Mucosa of descending colon (tissue), 3 donors: ENCODE data around the gene GABBR2. TPM values are rescaled to one million over a fixed set of nuclear protein-coding genes. Genes with fewer than 3 reads are reported as not detected.

ENCODE experiments used
- ATAC-seq: fragments of 200-7000 bp; cut with Tn5 transposase; one replicate; pipeline ENCODE4 v1.9.1; 2020; ENCODE audit warnings: mild to moderate bottlenecking, moderate library complexity
- DNase-seq, 3 donors: peaks; one replicate each; pipeline ENCODE4 v3.0.0-alpha.2; 2020
- H3K36me3 ChIP-seq: fragments of 200-600 bp; one replicate; pipeline ENCODE4 v1.8.0; 2021; ENCODE audit warnings: low read depth, mild to moderate bottlenecking
- H3K4me1 ChIP-seq: fragments of 200-600 bp; one replicate; pipeline ENCODE4 v1.8.0; 2021; ENCODE audit warnings: low read depth, mild to moderate bottlenecking
- H3K4me3 ChIP-seq: fragments of 200-600 bp; one replicate; pipeline ENCODE4 v1.8.0; 2021; ENCODE audit warnings: mild to moderate bottlenecking
- H3K9me3 ChIP-seq: fragments of 200-600 bp; one replicate; pipeline ENCODE4 v1.8.0; 2021; ENCODE audit warnings: mild to moderate bottlenecking
- intact Hi-C, 2 donors: fragments of 100-400 bp; cut with DNase I in 1 of 2; cut with micrococcal nuclease in 1 of 2; formaldehyde crosslinking; loops; one replicate each; pipeline versions ENCODE4 v1.11.0 to v1.11.1; 2022; cut with DNase I, micrococcal nuclease
- total RNA-seq, 3 donors: library from RNA; stranded (reverse); fragmentation: NEBNext Ultra II Directional in 2 of 3; extraction: Animal tissue kit (Norgen Biotek cat#: 25700) in 2 of 3; gene quantifications; one replicate each; pipeline versions ENCODE4 v1.2.1 to v1.2.4, GENCODE V29; 2021 to 2023
- TF ChIP-seq, protein P1 (sequence below): fragments of 200-600 bp; IDR thresholded peaks from one replicate; pipeline ENCODE4 v1.8.0; 2022; ENCODE audit warnings: antibody characterized with exemption, mild to moderate bottlenecking
- donor health status: DM: no; HTN: no; CAD: no; lungs with moderate emphysema.
- donor health status: DM: no; HTN: no; CAD: no.
- donor health status: DM: no; HTN: yes; CAD: no.

GABBR2 gene
- total RNA-seq, 3 donors from 2014 or later: 0.35 TPM; not detected in 2

DNA sequence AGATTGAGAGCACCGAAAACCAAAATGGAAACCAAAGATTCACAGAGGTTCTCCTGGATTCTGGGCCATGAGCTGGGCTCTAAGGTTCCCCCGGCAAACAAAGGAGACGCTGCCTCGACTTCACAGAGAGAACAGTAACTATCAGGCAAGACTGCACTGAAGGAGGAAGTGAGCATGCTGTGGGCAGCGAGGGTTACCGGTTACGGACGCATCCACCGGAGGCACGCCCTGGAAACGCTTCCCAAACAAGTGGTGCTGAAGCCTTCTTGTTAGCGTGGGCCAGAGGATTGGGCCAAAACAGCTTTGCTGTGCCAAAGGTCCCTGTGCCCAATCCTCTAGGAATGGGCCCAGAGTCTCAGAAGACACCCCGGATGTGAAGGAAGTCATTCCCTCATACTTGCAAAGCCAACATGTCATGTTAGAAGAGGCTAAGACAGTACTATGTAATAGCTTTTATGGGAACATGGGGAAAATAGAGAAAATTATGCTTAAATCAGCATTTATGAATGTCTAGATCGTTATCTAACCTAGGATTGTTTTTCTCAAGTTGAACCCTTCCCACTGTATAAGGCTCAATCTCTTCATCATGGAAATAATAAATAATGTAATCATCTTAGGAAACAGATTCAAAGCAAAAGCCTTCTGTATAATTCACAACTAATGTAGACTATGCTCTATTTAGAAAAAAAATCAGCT lies 145.4 kb downstream of the GABBR2 start:
- TF ChIP-seq, protein P1, sequence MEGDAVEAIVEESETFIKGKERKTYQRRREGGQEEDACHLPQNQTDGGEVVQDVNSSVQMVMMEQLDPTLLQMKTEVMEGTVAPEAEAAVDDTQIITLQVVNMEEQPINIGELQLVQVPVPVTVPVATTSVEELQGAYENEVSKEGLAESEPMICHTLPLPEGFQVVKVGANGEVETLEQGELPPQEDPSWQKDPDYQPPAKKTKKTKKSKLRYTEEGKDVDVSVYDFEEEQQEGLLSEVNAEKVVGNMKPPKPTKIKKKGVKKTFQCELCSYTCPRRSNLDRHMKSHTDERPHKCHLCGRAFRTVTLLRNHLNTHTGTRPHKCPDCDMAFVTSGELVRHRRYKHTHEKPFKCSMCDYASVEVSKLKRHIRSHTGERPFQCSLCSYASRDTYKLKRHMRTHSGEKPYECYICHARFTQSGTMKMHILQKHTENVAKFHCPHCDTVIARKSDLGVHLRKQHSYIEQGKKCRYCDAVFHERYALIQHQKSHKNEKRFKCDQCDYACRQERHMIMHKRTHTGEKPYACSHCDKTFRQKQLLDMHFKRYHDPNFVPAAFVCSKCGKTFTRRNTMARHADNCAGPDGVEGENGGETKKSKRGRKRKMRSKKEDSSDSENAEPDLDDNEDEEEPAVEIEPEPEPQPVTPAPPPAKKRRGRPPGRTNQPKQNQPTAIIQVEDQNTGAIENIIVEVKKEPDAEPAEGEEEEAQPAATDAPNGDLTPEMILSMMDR: no peak
- no peak for DNase-seq
- intact Hi-C loops: no loop called here

DNA sequence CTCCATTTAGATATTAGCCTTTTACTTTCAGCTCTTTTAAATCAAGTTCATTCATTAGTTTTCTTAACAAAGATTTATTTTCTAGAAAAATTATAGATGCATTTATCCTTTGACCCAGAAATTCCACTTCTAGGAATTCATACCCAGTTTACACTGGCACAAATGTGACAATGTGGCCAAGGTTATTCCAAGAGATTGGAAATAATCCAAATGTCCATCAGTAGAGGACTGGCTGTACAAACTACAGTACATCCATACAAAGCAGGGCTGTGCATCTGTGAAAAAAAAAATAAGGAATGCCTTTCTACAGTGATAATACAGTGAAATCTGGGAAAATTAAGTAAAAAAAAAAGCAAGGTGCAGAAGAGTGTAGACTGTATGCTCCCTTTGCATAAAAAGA lies 149.2 kb downstream of the GABBR2 start:
- TF ChIP-seq, protein P1: no peak
- intact Hi-C loops: no loop called here
- DNase-seq: no peak

More for the DNA sequence above, 145.4 kb downstream of the GABBR2 start:
- Histone ChIP-seq H3K4me1 (no peaks in the 10 kb centered on the region), H3K9me3 (no peaks in the 10 kb centered on the region), H3K4me3 (no peak overlapping the region), H3K36me3 (no peaks in the 10 kb centered on the region)
- ATAC-seq: no peak

GRCh38 chr9:98558575-98558974 lies 150.2 kb downstream of the GABBR2 start:
- no peak for ATAC-seq
- H3K4me1 ChIP-seq: no peaks in the 10 kb centered on the region
- TF ChIP-seq, protein P1: no peak
- no peak overlapping the region for H3K4me3 ChIP-seq
- H3K9me3 ChIP-seq: no peaks in the 10 kb centered on the region
- DNase-seq: no peak
- intact Hi-C loops: no loop called here
- no peaks in the 10 kb centered on the region for H3K36me3 ChIP-seq

More for the DNA sequence above, 149.2 kb downstream of the GABBR2 start:
- Histone ChIP-seq H3K4me1 (no peaks in the 10 kb centered on the region), H3K36me3 (no peaks in the 10 kb centered on the region), H3K9me3 (no peaks in the 10 kb centered on the region), H3K4me3 (no peak overlapping the region)
- ATAC-seq: no peak

DNA sequence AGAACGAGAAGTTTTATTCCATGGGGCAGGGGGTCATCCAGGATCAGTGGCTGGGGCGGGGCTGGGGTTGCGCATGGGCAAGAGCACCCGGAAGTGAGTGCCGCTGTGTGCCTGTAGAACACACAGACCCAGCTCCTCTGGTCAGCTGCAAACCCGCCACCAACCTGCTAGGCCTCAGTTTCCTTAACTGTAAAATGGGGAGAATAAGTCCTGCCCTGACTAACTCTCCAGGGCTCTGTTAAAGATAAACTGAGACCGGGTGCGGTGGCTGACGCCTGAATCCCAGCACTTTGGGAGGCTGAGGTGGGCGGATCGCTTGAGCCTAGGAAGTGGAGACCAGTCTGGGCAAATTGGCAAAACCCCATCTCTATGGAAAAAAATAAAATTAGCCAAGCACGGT lies 152.2 kb downstream of the GABBR2 start:
- DNase-seq (no peak), ATAC-seq (no peak)
- Histone ChIP-seq H3K4me3 (no peak overlapping the region), H3K36me3 (no peaks in the 10 kb centered on the region), H3K4me1 (no peaks in the 10 kb centered on the region), H3K9me3 (no peaks in the 10 kb centered on the region)
- TF ChIP-seq, protein P1: no peak
- intact Hi-C loops: no loop called here

DNA sequence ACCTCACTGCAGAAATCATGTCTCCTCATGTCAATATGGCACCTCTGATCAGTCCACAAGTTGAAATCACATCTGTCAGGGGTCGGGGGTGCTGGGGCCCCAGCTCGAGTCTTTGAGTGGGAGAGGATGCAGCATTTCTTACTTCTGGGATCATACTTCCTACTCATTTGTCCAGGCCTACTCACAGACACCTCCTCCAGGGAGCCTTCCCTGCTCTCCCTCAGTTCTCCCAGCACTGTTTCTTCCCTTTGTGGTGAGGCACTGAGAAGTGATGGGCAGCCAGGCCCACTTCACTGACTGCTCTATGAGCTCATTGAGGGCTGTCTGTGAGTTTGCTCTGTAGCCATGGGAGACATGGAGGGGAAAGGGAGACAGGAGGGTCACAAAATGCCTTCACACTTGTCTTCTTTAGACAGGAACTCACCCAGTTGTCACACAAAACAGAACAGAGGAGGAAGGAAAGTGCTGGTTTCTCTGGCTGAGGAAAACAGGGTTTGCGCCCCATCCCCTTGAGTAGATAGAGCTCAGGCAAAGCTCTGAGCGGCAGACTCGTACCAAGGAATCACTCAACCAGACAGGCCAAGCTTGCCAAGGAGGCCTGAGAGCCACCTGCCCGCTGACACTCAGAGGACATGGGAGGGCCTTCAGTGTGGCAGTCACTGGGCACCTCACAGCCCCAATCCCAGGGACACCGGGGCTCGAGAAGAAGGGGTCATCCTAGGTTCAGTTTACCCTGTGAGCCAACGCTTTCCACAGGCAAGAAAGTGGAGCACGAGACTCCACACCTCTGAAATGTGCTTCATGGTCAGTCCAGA lies 152.9 kb downstream of the GABBR2 start:
- Histone ChIP-seq H3K4me3 (no peak overlapping the region), H3K4me1 (no peaks in the 10 kb centered on the region), H3K36me3 (no peaks in the 10 kb centered on the region), H3K9me3 (no peaks in the 10 kb centered on the region)
- ATAC-seq (no peak), DNase-seq (no peak)
- TF ChIP-seq, protein P1: no peak
- intact Hi-C loops: no loop called here
